ENCODE measurements around the gene SDR42E2.
A peak's percentile ranks its signal among the peaks of the same experiment; 100 is the strongest.
"Not testable (repeated sequence)": the region's sequence is repeated elsewhere in the genome, so short reads cannot be mapped to it uniquely, and the experiment has no call there.

The SDR42E2 gene

DNA sequence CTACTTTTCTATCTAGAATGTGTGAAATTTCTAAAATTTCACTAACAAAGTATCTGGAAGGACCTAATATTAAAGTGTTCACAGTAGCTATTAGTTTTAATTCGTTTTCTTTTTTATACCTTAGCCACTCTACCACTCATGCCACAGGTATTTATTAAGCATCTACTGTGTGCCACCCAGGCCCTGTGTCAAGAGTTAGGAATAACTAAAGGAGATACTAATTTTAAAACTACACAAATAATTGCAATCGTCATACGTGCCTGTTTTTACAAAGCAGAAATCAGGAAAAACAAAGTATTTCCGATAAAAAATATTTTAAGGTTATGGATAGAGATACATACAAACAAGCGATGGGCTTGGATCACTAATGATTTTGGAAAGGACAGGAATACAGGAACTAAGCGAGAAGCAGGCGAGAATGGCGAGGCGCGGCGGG, 43.3 kb downstream of the SDR42E2 start:
- peak overlapping the region; percentile 72 for H3K27ac Mint-ChIP-seq
- H3K4me3 Mint-ChIP-seq = peak overlapping the region; percentile 99
- peaks cover 14% of the 10 kb centered on the region for H3K36me3 Mint-ChIP-seq (ENCODE audit: low read depth)
- no peaks in the 10 kb centered on the region for H3K9me3 Mint-ChIP-seq
- DNase-seq (ENCODE audit: low spot score) = no peak
- no peaks in the 10 kb centered on the region for H3K27me3 Mint-ChIP-seq (ENCODE audit: low read depth)
- H3K4me1 Mint-ChIP-seq (ENCODE audit: low read depth) = peaks cover 38% of the 10 kb centered on the region

DNA sequence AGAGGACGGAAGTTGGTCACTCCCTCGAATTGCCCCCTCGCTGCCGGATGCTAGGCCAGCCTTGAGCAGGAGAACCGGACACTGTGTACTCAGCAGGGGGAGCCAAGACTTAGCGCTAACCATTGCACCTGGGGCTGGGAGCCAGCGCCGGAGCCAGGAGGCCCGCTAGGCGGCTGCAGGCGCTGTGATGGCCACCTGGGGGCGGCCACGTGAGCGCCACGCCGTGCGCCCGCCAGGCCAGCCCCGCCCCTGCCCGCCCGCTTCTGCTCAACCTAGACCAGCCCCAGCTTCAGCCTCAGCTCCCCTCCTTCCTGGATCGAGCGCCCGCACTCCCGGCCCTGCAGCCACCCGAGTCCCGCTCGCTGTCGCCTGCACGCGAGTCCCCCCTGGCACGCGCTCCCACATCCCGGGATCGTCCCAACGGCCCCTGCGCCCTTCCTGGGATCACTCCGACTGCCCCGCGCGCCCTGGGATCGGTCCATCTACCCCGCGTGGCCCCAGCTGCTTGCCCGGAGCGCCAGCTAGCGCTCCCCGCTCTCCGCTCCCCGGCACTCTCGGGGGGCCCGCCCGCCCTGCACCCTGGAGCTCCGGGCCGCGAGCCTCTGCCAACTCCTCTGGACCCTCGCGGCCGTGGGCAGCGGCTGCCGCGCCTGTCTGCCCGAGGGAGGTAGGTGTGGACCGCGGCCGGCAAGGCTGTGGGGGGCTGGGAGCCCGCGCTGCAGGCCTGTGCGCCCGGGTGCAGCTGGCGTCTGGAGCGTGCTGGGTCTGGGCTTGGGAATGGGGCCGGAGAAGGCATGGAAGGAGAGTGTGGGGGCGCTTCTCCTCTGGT, 43.9 kb downstream of the SDR42E2 start, which contains the start of gene EEF2K:
Gene EEF2K, plus strand, starts transcription at position 266 of the 829 bp plus-strand sequence. CDS start 19,452 bp downstream, outside the sequence.
- peaks cover 41% of the 10 kb centered on the region for H3K4me1 Mint-ChIP-seq (ENCODE audit: low read depth)
- no peaks in the 10 kb centered on the region for H3K9me3 Mint-ChIP-seq

DNA sequence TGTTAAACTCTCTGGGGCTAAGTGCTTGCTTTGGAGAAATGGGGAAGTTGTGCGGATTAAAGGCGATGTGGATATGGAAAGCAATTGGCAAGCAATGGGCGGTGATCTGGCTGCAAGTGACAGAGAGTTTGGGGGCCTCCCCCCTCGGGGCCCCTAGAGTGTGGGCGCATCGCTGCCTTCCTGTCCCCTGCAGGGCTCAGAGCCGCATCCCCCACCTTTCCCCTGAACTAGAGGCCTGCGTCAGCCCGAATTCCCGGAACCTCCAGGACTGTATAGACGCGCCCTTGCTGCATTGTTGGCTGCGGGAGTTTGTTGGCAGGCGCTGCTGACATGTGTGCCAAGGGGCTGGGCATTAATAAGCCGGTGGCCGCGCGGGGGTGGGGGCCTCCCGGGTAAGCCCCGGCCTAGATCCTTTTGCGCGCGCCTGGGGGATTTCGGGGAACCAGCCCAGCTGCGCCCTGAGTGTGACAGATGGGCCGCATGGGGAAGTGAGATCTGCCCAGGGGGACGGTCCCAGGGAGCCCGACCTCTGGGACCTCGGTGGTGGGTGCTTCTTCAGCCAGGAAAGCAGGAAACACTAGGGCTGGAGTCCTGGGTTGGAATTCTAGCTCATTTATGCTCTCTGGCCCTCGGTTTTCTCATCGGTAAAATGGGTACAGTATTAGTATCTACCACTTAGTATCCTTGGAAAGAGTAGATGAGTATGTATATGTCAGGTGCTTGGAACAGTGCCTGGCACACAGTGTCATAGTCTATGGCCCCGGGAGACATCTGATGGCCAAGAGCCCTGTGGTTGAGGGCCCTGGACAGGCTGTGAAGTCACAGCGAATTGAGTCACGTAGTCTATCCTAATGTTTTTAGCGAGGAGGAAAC, 44.8 kb downstream of the SDR42E2 start:
- peak overlapping the region; percentile 99 for H3K4me3 Mint-ChIP-seq
- peaks cover 24% of the 10 kb centered on the region for H3K36me3 Mint-ChIP-seq (ENCODE audit: low read depth)
- peak; percentile 75 for DNase-seq (ENCODE audit: low spot score)
- H3K27ac Mint-ChIP-seq = peak overlapping the region; percentile 81
- no peaks in the 10 kb centered on the region for H3K27me3 Mint-ChIP-seq (ENCODE audit: low read depth)
- H3K9me3 Mint-ChIP-seq = no peaks in the 10 kb centered on the region
- peaks cover 44% of the 10 kb centered on the region for H3K4me1 Mint-ChIP-seq (ENCODE audit: low read depth)

More for the DNA sequence above, 43.9 kb downstream of the SDR42E2 start, which contains the start of gene EEF2K:
- peak; percentile 86 for DNase-seq (ENCODE audit: low spot score)
- H3K4me3 Mint-ChIP-seq = peak within 1 kb of the TSS; percentile 99
- no peaks in the 10 kb centered on the region for H3K27me3 Mint-ChIP-seq (ENCODE audit: low read depth)
- peak within 1 kb of the TSS; percentile 81 for H3K27ac Mint-ChIP-seq
- H3K36me3 Mint-ChIP-seq (ENCODE audit: low read depth) = peaks cover 21% of the 10 kb centered on the region

DNA sequence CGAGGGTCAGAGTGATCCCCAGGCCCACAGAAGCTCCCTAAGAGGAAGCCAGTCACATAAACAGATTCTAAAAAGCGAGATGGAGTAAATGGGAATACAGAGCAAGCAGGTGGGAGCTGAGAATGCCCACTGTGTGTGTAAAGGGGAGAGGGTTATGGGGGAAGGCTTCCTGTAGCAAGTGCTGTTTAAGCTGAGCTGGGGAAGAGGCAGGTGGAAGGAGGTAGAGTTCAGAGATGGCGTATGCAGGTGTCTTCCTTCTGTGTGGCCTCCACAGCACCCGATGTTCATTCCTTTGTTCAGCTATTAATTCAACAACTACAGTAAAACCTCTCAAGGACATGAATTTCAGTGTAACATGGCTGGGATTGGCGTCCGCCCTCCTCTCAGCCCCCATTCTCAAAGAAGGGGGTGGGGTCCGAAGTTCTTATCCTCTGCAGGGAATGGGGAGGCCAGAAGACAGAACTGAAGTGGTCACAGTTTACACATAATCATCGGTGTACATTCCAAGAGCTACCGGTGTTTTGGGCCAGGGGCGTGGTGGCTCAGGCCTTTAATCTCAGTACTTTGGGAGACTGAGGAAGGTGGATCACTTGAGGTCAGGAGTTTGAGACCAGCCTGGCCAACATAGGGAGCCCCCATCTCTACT, 45.5 kb downstream of the SDR42E2 start:
- peaks cover 27% of the 10 kb centered on the region for H3K36me3 Mint-ChIP-seq (ENCODE audit: low read depth)

DNA sequence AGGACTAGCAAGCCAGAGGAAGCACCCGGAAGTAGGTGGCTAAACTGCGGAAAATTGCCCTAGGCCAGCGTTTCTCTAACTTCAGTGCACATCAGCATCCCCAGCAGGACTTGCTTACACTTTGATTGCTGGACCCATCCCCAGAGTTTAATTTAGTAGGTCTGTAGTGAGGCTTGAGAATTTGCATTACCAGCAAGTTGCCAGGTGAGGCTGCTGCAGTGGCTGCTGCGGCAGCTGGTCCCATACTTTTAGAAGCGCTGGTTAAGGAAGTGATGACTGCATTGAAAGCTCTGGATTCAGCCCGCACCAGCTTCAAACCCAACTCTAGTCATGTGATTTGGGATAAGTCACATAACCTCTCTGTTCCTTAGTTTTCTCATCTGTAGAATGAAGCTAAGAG, 48.0 kb downstream of the SDR42E2 start:
- Mint-ChIP-seq H3K4me1 (ENCODE audit: low read depth) (peaks cover 46% of the 10 kb centered on the region), H3K9me3 (no peaks in the 10 kb centered on the region), H3K4me3 (no peak overlapping the region), H3K36me3 (ENCODE audit: low read depth) (peaks cover 43% of the 10 kb centered on the region), H3K27ac (peak overlapping the region; percentile 55), H3K27me3 (ENCODE audit: low read depth) (no peaks in the 10 kb centered on the region)
- DNase-seq (ENCODE audit: low spot score) = no peak

More for the DNA sequence above, 45.5 kb downstream of the SDR42E2 start:
- DNase-seq (ENCODE audit: low spot score) = no peak
- no peaks in the 10 kb centered on the region for H3K9me3 Mint-ChIP-seq
- H3K27me3 Mint-ChIP-seq (ENCODE audit: low read depth) = no peaks in the 10 kb centered on the region
- H3K4me3 Mint-ChIP-seq = peak overlapping the region; percentile 99
- peak overlapping the region; percentile 81 for H3K27ac Mint-ChIP-seq
- H3K4me1 Mint-ChIP-seq (ENCODE audit: low read depth) = peaks cover 44% of the 10 kb centered on the region

DNA sequence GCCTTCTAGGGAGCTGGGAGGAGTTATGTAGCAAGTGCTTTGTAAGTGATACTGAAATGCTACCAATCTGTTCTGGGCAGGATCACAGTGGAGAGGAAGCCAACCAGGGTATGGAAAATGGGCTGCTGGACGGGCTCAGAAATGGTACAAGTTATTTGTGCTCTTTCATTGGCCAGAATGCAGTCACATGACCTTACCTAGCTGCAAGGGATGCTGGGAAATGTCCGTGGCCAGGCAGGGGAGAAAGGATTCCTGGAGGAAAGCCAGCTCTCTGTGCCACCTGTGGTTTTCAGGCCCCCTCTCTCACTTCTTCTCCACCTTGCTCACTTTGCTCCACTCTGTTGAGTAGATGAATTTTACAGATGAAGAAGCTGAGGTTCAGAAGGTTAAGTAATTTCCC, 48.5 kb downstream of the SDR42E2 start:
- Mint-ChIP-seq H3K27ac (peak overlapping the region; percentile 55), H3K4me1 (ENCODE audit: low read depth) (peaks cover 47% of the 10 kb centered on the region), H3K36me3 (ENCODE audit: low read depth) (peaks cover 43% of the 10 kb centered on the region), H3K27me3 (ENCODE audit: low read depth) (no peaks in the 10 kb centered on the region), H3K4me3 (no peak overlapping the region), H3K9me3 (no peaks in the 10 kb centered on the region)
- DNase-seq (ENCODE audit: low spot score) = no peak

DNA sequence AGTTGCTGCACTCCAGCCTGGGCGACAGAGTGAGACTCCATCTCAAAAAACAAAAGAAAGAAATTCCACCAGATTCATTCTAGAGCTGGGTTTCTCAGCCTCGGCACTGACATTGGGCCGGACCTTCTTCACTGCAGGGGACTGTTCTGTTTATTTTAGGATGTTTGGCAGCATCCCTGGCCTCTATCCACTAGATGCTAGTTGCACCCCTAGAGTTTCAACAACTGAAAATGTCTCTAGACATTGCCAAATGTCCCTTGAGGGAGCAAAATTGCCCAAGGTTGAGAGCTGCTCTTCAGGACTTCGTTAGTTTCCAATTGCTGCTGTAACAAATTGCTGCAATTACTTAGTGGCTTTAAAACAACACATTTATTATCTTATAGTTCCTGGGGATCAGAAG, 50.9 kb downstream of the SDR42E2 start:
- no peaks in the 10 kb centered on the region for H3K27me3 Mint-ChIP-seq (ENCODE audit: low read depth)
- no peak for DNase-seq (ENCODE audit: low spot score)
- no peak overlapping the region for H3K4me3 Mint-ChIP-seq
- H3K27ac Mint-ChIP-seq = no peak overlapping the region
- H3K9me3 Mint-ChIP-seq = no peaks in the 10 kb centered on the region
- peaks cover 53% of the 10 kb centered on the region for H3K4me1 Mint-ChIP-seq (ENCODE audit: low read depth)
- peaks cover 48% of the 10 kb centered on the region for H3K36me3 Mint-ChIP-seq (ENCODE audit: low read depth)

DNA sequence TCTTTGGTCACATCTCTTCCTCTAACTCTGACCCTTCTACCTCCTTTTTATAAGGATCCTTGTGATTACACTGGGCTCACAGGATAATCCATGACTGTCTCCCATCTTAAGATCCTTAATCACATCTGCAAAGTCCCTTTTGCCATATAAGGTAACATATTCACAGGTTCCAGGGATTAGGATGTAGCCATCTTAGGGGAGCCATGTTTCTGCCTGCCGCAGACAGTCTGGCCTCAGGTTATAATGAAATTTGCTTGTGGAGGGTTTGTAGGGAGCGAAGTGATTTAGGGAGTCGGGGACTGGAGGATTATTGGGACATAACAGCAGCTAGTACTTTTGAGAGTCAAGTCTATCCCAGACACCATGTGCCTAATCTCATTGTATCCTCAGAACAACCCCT, 51.5 kb downstream of the SDR42E2 start:
- peaks cover 48% of the 10 kb centered on the region for H3K36me3 Mint-ChIP-seq (ENCODE audit: low read depth)
- H3K27ac Mint-ChIP-seq = no peak overlapping the region
- DNase-seq (ENCODE audit: low spot score) = no peak
- no peak overlapping the region for H3K4me3 Mint-ChIP-seq
- no peaks in the 10 kb centered on the region for H3K9me3 Mint-ChIP-seq
- no peaks in the 10 kb centered on the region for H3K27me3 Mint-ChIP-seq (ENCODE audit: low read depth)
- H3K4me1 Mint-ChIP-seq (ENCODE audit: low read depth) = peaks cover 49% of the 10 kb centered on the region

DNA sequence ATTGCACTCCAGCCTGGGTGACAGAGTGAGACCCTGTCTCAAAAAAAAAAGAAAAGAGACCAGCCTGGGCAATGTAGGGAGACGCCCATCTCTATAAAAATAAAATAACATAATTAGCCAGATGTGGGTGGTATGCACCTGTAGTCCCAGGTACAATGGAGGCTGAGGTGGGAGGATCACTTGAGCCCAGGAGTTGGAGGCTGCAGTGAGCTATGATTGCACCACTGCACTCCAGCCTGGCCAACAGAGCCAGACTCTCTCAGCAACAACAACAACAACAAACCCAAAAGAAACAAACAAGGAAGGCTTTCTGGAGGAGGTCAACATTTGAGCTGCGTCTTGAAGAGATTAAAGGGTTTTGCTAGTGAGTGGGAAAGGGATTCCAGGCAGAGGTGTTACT, 52.1 kb downstream of the SDR42E2 start:
- H3K4me1 Mint-ChIP-seq (ENCODE audit: low read depth) = peaks cover 46% of the 10 kb centered on the region
- H3K9me3 Mint-ChIP-seq = no peaks in the 10 kb centered on the region
- no peak overlapping the region for H3K4me3 Mint-ChIP-seq
- H3K27ac Mint-ChIP-seq = peak overlapping the region; percentile 60
- no peak for DNase-seq (ENCODE audit: low spot score)
- peaks cover 46% of the 10 kb centered on the region for H3K36me3 Mint-ChIP-seq (ENCODE audit: low read depth)
- H3K27me3 Mint-ChIP-seq (ENCODE audit: low read depth) = no peaks in the 10 kb centered on the region

DNA sequence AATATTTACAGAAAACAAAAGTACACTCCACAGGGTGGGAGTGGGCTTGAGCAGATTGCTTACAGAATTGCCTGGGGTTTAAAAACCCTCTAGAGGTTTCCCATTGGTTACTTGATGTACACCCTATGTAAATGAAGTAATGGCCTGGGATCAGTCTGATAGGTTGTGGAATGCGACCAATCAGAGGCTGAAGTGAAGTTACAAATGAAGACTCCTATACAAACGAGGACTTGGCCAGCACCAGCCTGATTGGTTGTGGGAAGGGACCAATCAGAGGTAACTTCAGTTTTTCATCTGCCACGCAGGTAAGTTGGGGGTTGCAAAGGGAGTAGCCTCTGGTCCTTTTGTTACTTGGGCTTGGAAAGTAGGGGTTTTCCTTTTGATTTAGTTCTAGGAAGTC, 52.6 kb downstream of the SDR42E2 start:
- Mint-ChIP-seq H3K4me1 (ENCODE audit: low read depth) (peaks cover 45% of the 10 kb centered on the region), H3K4me3 (no peak overlapping the region), H3K27ac (no peak overlapping the region), H3K9me3 (no peaks in the 10 kb centered on the region), H3K36me3 (ENCODE audit: low read depth) (peaks cover 51% of the 10 kb centered on the region), H3K27me3 (ENCODE audit: low read depth) (no peaks in the 10 kb centered on the region)
- DNase-seq (ENCODE audit: low spot score) = no peak

DNA sequence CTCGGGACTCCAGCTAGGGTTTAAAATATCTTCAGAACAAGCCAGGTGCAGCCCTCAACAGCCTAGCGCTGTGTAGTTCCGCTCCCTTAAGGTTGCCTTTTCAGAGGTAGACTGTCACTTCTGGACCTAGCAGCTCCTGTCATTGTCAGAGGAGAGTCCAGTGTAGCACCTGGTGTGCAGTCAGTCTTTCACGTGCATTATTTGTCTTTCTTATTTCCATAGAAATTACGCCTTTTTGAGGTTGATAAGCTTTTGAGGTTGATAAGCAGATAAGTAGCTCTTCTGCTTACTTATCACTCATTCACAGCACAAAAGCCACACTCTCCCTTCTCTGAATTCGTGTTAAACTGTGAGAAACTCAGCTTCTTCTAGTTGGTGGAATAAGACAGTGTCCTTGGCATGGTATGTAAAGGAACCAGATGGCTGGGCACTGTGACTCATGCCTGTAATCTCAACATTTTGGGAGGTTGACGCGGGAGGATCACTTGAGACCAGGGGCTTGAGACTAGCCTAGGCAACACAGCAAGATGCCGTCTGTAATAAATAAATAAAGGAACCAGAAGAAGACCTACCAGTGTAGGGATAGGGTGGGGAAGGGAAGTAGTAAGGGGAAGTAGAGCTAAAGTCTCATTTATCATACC, 54.0 kb downstream of the SDR42E2 start:
- Mint-ChIP-seq H3K9me3 (no peaks in the 10 kb centered on the region), H3K4me3 (peak overlapping the region; percentile 72), H3K27me3 (ENCODE audit: low read depth) (no peaks in the 10 kb centered on the region), H3K36me3 (ENCODE audit: low read depth) (peaks cover 40% of the 10 kb centered on the region), H3K27ac (peak overlapping the region; percentile 91), H3K4me1 (ENCODE audit: low read depth) (peaks cover 40% of the 10 kb centered on the region)
- peak; percentile 35 for DNase-seq (ENCODE audit: low spot score)

DNA sequence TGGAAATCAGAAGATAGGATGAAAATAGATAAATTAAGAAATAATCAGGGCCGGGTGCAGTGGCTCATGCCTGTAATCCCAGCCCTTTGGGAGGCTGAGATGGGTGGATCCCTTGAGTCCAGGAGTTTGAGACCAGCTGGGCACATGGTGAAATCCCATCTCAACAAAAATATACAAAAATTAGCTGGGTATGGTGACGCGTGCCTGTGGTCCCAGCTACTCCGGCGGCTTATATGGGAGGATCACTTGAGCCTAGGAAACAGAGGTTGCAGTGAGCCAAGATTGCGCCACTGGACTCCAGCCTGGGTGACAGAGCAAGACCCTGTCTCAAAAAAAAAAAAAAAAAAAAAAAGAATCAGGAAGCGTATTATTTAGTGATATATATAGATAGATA, 54.5 kb downstream of the SDR42E2 start:
- Mint-ChIP-seq H3K27ac (peak overlapping the region; percentile 91), H3K36me3 (ENCODE audit: low read depth) (peaks cover 37% of the 10 kb centered on the region), H3K4me3 (peak overlapping the region; percentile 72), H3K4me1 (ENCODE audit: low read depth) (peaks cover 36% of the 10 kb centered on the region)
- not testable (repeated sequence) for H3K9me3 Mint-ChIP-seq; DNase-seq (ENCODE audit: low spot score); H3K27me3 Mint-ChIP-seq (ENCODE audit: low read depth)
